Nephron (organoid): ENCODE results near the gene OBI1.

Source experiments
- H3K27ac Mint-ChIP-seq, 3 experiments: 2 replicates each; pipeline ENCODE4 v1.8.0; 2020; ENCODE audit warnings: mixed read lengths in 3 of 3, mild to moderate bottlenecking in 2 of 3, moderate library complexity in 1 of 3
- H3K27me3 Mint-ChIP-seq: 2 replicates; pipeline ENCODE4 v1.8.0; 2021; ENCODE audit warnings: low read depth, mild to moderate bottlenecking, moderate library complexity, mixed read lengths
- H3K36me3 Mint-ChIP-seq: 2 replicates; pipeline ENCODE4 v1.8.0; 2020; ENCODE audit warnings: low read depth, mixed read lengths
- H3K4me1 Mint-ChIP-seq: 2 replicates; pipeline ENCODE4 v1.8.0; 2020; ENCODE audit warnings: mixed read lengths
- H3K4me3 Mint-ChIP-seq, 3 experiments: 2 replicates each; pipeline ENCODE4 v1.8.0; 2020; ENCODE audit warnings: mild to moderate bottlenecking in 3 of 3, mixed read lengths in 3 of 3, moderate library complexity in 2 of 3
- H3K9me3 Mint-ChIP-seq: 2 replicates; pipeline ENCODE4 v1.8.0; 2020; ENCODE audit warnings: mixed read lengths
- TF ChIP-seq, protein P1 (sequence below), 3 experiments: fragments of 200-600 bp; sonication (generic); IDR thresholded peaks; one replicate each; pipeline ENCODE4 v1.5.0; 2021; ENCODE audit warnings: antibody characterized with exemption in 3 of 3; ENCODE audit not compliant: unreplicated experiment in 3 of 3

OBI1 gene

DNA sequence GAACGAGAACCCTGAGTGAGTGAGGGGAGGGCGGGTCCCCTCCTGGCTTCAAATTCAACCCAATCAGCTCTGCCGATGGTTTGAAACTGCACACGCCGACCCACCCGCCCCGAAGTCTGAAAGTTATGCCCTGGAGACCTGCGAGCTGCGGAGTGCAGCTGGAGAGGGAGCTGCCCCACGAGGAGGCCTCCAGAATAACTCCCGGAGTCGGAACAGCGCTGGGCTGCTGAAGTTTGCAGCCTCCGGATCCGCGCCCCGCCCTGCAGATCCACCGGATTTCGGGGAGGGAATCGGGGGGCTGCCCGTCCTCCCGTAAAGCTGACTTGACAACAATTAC is 62.6 kb downstream of the OBI1 start:
- peaks cover 15% of the 10 kb centered on the region for H3K4me1 Mint-ChIP-seq
- peaks cover 100% of the 10 kb centered on the region for H3K27me3 Mint-ChIP-seq
- no peaks in the 10 kb centered on the region for H3K9me3 Mint-ChIP-seq
- TF ChIP-seq, protein P1, sequence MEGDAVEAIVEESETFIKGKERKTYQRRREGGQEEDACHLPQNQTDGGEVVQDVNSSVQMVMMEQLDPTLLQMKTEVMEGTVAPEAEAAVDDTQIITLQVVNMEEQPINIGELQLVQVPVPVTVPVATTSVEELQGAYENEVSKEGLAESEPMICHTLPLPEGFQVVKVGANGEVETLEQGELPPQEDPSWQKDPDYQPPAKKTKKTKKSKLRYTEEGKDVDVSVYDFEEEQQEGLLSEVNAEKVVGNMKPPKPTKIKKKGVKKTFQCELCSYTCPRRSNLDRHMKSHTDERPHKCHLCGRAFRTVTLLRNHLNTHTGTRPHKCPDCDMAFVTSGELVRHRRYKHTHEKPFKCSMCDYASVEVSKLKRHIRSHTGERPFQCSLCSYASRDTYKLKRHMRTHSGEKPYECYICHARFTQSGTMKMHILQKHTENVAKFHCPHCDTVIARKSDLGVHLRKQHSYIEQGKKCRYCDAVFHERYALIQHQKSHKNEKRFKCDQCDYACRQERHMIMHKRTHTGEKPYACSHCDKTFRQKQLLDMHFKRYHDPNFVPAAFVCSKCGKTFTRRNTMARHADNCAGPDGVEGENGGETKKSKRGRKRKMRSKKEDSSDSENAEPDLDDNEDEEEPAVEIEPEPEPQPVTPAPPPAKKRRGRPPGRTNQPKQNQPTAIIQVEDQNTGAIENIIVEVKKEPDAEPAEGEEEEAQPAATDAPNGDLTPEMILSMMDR (IDR thresholded peaks at IDR 0.05; ENCODE audit: unreplicated experiment in 3 of 3): no peak
- no peak overlapping the region for H3K27ac Mint-ChIP-seq
- peak overlapping the region; percentile 47 to 61 (median 58) for H3K4me3 Mint-ChIP-seq
- no peaks in the 10 kb centered on the region for H3K36me3 Mint-ChIP-seq

DNA sequence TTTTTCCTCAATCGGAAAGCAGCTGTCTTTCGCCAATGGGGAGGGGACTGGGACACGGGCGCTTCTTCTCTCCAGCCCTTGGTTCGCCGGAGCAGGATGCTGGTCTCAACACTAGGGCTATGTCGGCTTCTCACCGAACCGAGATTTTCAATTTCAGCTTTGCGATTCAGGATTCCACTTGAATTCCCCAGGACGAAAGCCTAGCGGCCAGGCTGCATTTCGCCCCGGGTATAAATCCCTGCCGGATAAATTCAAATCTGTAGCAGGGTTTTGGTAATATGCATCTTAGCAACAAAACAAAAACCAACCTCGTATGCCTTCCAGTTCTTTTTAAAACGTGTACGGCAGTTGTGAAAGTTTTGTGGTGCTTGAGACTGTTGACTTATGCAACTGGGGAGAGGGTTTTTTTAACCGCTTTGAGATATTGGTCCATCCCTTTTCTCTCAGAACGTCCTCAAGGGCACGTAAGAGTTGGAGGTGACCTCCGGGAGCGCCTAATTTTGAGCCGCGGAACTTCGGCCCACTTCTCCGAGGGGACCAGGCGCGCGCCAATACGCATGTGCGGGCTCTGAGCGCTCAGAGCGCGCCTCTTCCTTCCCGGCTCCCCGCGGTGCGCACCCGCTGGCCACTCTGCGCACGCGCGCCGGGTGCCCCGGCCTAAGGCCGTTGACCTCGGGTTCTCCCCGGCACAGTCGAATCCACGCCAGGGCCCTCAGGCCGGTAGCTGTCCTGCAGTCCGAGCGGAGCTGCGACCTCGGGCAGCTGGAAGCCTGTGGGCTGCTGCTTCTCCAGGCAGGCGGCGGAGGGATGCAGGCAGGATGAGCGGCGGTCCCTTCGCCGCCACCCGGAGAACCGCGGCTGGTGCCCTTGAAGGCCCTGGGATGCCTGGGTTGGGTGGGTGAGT is 63.2 kb downstream of the OBI1 start:
- TF ChIP-seq, protein P1 (IDR thresholded peaks at IDR 0.05; ENCODE audit: unreplicated experiment in 3 of 3): no peak
- no peak overlapping the region for H3K27ac Mint-ChIP-seq
- H3K9me3 Mint-ChIP-seq: no peaks in the 10 kb centered on the region
- H3K36me3 Mint-ChIP-seq: no peaks in the 10 kb centered on the region
- peak overlapping the region; percentile 27 to 42 (median 35) for H3K4me3 Mint-ChIP-seq
- peaks cover 100% of the 10 kb centered on the region for H3K27me3 Mint-ChIP-seq
- H3K4me1 Mint-ChIP-seq: peaks cover 15% of the 10 kb centered on the region

DNA sequence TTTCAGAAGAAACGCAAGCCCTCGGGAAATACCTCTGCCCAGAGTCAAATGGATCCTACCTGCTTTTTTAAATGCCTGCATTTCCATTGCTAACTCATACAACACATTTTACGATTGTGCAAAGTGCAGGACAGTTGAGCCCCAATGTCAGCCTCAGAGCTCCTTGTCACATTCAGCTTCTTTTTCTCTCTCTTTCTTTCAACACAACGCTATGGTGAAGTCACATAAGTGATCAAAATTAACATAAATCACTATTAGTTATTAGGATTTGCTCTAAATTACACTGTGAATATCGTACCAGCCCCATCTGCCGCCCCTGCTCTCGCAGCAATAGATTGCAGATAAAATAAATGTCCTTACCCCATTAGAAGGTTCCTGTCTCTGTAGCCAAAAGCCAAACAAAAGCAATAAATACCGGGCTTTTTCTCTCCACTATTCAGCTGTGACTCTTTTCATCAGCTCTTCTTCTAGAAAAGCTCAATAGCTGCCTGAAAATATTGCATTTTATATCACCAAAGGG is 64.4 kb downstream of the OBI1 start:
- Mint-ChIP-seq H3K4me1 (peaks cover 15% of the 10 kb centered on the region), H3K9me3 (no peaks in the 10 kb centered on the region)
- TF ChIP-seq, protein P1 (IDR thresholded peaks at IDR 0.05; ENCODE audit: unreplicated experiment in 3 of 3): no peak

DNA sequence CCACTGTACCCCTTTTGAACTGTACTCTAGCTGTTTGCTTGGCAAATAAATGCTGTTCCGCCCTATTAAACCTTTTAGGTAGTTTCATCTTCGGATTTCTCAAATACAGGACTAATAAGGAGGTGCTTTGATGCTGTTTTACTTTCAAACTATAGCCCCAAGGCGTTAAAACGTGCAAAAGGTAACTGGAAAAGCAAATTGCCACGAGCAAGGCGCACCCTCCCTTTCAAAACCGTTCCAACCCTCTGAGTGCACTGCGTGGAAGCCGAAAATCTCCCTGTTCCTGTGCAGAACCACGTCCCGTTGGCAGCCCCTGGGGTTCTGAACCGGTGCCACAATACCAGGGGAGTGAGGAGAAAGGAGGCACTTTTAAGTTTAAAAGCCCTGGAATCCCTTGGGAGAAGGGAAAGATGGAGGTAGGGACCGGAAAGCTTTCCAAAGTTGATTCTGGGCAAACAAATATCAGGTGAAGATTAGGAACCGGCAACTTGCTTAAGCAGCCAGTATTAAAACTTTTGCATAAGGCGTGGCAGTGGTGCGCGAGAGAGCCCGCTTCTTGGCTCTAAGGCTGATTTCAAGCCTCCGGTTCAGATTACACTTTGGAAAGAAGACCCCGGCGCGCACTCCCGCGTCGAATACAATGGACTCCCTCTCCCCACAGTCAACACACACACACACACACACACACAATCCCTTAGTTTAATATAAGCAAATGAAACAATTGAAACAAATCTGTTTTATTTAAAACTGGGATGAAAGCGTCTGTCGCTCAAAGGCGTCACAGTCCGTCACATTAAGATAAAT is 65.1 kb downstream of the OBI1 start:
- peaks cover 4% of the 10 kb centered on the region for H3K9me3 Mint-ChIP-seq
- TF ChIP-seq, protein P1 (IDR thresholded peaks at IDR 0.05; ENCODE audit: unreplicated experiment in 3 of 3): no peak

More for the DNA sequence above, 64.4 kb downstream of the OBI1 start:
- no peak overlapping the region for H3K4me3 Mint-ChIP-seq
- peaks cover 99% of the 10 kb centered on the region for H3K27me3 Mint-ChIP-seq
- no peaks in the 10 kb centered on the region for H3K36me3 Mint-ChIP-seq
- no peak overlapping the region for H3K27ac Mint-ChIP-seq

DNA sequence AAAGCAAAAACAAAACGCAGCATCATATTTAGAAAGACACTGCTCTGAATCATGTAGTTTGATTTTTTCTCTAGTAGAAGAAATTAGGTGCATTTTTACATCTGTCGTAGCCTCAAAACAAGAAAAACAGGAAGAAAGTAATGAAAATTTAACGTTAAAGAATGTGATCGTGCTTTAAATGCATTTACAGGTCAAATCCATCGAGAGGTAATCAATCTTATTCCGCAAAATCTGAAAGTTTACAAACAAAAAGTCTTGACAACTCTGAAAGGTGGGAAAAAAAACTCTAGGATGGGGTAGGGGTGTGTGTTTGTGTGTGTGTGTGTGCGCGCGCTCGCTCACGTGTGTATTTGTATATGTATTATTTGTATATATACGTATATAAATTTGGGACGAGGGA is 65.8 kb downstream of the OBI1 start:
- no peak overlapping the region for H3K27ac Mint-ChIP-seq
- TF ChIP-seq, protein P1 (IDR thresholded peaks at IDR 0.05; ENCODE audit: unreplicated experiment in 3 of 3): no peak
- peaks cover 99% of the 10 kb centered on the region for H3K27me3 Mint-ChIP-seq
- peaks cover 4% of the 10 kb centered on the region for H3K9me3 Mint-ChIP-seq
- peaks cover 15% of the 10 kb centered on the region for H3K4me1 Mint-ChIP-seq
- no peaks in the 10 kb centered on the region for H3K36me3 Mint-ChIP-seq
- no peak overlapping the region for H3K4me3 Mint-ChIP-seq

More for the DNA sequence above, 65.1 kb downstream of the OBI1 start:
- Mint-ChIP-seq H3K27ac (no peak overlapping the region), H3K36me3 (no peaks in the 10 kb centered on the region), H3K27me3 (peaks cover 99% of the 10 kb centered on the region), H3K4me3 (peak overlapping the region in 1 of 3 experiments; percentile 6), H3K4me1 (peaks cover 15% of the 10 kb centered on the region)
